GM21381 (cell line): ENCODE measurements around the gene PKP4.

Source experiments
- ATAC-seq: cut with Tn5 transposase; IDR thresholded peaks from one replicate; pipeline ENCODE4 v1.9.1; 2021; ENCODE audit warnings: mild to moderate bottlenecking, moderate library complexity; ENCODE audit not compliant: unreplicated experiment

PKP4 gene

DNA sequence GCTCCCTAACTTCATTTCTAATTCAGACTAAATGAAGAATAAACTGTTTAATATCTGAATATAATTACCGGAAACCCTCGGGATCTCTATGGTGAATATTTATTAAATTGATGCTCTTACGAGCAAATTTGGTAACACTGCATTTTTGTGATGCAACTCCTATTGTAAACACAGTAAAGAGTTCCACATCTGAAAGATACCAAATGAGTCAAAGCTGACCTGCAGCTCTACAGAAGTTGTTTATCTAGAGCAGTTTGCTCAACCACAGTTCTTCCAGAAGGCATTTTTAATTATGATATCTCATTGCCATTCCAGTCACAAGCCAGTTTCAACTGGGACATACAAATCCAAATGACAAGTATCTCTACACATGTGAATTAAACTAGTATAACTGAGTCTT is 129.7 kb downstream of the PKP4 start:
- no peak for ATAC-seq

DNA sequence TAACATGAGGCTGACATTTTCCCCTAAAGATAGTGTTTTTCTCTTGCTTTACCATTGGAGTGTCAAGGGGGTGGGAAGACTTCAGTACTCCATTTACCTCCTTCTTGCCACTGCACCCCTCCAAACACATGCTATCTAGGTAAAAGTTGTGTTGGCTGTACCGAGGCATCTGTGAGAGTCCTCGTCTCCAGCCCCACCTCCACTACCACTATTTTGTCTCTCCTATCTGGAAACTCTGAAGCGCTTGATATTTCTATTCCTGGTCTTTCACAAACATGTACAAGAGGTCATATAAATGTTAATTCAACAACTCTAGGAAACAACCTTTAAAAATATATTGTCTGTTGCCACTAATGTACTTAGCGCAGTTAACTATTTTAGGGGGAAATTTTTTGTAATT is 132.6 kb downstream of the PKP4 start:
- ATAC-seq, result no peak

DNA sequence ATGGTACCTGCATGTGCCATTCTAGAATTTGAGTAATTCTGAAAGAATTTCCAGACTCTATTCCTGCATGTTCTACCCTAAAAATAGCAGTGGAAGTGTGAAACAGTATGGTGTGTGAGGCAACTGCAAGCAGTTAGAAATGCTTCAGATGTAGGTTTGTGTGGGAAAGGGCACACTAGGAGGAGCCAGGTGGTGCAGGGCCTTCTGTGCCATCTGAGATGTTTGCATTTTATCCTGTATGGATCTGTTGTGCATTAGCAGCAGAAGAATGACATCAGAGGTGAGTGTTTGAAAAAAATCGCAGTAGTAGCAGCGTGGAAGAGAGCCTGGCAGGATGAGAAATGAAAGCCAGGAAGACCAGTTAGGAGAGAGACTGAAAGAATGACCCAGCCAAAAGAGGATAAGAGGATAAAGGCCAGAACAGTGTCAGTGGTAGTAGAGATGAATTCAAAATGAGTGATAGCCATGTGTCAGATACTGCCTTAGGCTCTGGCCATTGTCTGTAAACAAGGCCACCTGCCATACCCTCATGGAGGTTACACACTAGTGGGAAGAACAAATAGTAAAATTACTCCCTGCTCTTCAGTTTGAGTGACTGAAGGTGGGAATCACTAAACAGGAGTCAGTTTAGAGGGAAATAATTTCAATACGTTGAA is 142.2 kb downstream of the PKP4 start:
- ATAC-seq, result no peak

DNA sequence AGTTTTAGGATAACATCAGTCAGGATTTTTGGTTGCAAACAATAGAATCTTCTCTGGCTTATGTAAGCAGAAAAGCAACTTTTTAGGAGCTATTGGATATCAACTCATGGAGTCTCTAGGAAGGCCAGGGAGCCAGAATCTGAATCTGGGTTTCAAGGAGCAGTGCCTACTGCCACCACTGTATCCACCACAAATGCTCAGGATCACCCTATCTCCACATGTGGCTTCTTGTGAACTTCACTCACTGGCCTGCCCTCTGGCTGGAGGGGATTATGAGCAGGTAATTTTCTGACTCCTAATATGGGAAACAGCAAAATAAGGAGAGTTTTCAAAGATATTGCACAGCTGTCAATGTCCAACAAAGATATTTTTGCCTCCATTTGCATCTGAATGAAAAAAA is 142.9 kb downstream of the PKP4 start:
- no peak for ATAC-seq

DNA sequence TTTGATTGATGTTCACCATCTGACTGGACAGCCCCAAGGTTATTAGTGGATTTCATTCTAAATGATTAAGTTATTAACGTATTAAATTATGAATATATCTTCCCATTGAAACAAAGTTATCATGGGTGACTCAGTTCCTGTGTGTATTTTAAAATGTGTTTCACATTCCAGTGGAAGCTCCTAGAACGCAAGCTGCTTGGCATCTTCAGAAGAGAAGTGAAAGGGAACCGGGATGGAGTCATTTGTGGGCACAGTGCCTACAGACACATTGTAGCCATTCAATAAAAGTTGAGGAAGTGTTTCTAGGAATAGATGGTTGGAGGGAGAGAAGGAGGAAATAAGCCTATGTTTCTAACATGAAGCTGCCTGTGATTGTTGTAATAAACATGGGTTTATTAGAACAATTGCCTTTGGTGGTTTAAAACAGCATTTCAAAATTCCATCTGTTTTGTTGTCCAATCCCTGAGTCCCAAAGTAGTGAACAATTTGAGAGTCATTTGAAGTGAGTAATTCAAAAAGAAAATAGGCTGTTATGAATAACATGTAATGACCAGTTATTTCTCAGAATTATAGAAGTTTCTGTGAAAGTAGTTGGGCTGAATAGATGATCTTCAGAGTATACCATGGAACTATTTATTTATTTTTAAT is 143.5 kb downstream of the PKP4 start:
- no peak for ATAC-seq

DNA sequence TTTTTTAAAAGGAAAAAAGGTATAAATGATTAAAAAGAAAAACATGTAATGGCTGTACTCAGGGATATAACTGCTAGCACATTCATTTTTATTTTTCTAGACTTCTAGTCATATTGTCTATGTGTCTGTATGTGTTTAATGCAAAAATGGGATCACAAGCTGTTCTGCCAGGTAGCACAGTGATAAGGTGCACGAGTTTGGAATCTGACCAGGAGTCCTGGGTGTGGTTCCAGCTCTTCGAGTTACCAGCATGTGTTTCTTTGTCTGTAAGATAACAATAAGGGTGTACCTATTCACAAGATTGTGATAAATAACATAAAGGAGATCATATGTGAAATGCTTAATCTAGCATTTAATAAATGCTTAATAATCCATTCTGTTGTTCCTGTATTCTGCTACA is 145.3 kb downstream of the PKP4 start:
- ATAC-seq, result no peak

DNA sequence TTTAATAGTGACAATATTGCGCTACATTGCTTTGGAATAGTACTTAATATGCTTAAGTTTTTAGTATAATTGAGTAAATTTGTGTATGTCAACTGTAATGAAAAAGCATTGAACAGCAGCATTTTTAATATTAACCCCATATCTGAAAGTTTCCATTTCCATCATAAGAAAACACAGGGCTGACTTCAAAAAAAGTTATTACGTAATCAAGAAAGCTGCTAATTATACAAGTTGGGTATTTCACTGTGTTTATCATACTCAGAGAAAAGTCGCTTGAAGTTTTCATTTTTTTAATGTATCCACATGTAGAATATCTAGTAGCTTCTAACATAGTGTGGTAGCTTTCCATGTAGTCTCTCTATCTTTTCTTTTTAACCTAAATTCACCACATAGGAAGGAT is 146.5 kb downstream of the PKP4 start:
- no peak for ATAC-seq

DNA sequence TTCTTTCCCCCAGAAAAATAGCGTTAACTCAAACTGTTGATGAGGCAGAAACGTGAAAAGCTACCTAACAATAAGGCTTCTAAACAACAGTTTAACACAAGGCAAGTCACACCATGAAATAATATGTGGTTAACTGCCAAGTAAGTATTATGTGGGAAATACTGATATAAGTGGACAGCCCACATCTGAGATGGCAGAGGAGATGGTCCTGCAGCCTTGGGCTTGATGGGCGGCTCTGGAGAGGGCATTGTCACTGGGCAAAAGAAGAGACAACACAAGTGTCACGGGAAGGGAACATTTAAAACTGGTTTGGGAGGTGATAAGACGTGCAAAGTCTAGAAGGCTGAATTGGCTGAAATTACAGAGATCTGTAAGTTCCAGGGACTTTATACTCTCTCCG is 147.2 kb downstream of the PKP4 start:
- no peak for ATAC-seq

DNA sequence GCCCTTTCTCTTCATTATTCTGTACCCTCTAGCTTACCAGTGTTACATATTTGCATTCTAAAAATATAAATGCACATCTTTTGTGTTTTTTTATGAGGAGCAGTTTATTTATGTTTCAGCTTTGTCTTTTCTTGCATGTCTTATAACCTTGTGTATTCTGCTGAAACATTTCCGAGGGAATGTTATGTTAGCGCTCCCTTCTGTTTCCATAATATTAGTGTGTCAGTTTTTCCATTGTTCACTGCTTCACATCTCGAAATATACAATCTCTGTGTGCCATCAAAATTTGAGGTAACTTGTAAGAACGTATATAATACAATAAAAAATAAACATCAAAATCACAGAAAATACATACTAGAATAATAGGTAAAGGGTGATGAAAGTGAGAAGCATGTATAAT is 153.3 kb downstream of the PKP4 start:
- ATAC-seq, result no peak

DNA sequence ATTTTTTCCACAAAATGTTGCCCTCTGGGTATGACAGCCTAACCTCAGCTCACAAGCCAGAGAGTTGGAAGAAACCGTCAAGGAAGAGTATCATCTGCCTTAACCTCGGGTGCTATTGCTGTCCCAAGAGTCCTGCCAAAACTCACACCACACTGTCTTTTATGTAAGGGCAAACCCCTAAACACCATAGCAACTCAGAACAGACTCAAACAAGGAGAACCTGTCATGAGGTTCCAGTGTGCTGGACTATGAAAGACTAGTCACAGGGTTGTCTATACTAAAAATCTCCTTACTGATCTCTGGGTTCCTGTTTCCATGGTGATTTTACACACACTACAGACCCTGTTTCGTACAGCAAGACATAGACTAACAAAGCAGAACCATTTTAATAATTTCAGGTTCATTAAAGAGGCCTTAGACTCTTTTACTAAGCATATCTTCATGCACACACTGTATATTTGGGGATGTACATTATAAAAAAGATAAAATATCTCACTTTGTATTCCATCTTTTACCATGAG is 159.8 kb downstream of the PKP4 start:
- no peak for ATAC-seq

DNA sequence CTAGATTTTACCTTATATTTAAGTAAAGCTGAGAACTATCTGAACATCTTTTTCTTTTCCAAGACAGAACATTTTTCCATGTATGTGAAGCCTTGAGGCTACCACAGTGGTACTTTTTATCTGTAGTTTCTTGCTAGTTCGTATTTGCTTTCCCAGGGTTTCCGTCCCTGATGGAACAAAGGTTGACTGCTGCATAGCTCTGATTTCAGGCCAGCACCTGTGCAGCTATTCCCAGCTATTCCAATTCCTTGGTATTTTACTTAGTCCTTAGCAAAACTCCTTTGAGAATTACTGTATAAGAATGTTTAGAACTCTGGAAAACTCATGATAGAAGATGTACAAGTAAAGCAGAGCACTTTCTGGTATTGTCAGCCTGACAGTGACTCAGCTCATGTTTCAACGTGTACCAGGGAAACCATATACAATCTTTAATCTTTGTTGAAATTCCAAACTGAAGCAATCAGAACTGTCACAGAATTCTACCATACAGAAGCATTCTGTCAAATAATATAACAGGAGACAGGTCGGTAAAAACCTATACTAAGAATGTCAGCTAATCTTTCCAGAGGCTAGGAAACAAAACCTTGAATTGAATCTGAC is 162.2 kb downstream of the PKP4 start:
- ATAC-seq, result no peak

DNA sequence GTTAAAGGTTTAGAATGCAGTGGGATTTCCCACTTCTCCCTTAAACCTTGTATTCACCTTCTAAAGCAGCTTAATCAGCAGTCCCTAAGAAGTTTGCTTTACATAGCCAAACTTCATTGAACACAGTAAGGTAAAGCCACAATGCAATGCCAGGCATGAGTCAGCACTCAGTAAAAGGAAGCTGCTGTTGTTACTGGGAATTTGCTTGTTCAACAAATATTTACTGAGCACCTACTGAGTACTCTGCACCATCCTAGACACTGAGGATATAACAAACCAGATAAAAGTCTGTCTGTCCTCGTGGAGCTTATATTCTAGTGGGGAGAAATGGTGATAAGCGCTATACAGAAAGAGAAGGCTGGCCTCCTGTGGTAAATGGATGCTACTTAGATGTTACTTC is 162.7 kb downstream of the PKP4 start:
- no peak for ATAC-seq

DNA sequence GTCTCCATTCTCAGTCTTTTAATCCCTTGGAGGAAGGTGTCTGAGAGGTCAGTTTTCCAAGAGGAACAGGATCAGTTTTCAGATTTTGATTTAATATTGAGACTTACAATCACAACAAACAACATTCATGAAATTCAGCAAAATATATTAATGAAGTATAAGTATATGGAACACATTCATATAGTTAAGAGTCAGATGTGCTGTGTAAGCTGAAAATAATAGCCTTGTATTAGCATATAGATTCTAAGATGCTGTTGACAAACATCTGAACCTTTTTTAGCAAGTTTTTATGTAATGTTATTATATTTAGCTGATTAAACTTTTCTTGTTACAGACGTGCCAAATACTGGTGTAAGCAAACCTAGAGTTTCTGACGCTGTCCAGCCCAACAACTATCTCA is 163.9 kb downstream of the PKP4 start:
- ATAC-seq, result no peak

DNA sequence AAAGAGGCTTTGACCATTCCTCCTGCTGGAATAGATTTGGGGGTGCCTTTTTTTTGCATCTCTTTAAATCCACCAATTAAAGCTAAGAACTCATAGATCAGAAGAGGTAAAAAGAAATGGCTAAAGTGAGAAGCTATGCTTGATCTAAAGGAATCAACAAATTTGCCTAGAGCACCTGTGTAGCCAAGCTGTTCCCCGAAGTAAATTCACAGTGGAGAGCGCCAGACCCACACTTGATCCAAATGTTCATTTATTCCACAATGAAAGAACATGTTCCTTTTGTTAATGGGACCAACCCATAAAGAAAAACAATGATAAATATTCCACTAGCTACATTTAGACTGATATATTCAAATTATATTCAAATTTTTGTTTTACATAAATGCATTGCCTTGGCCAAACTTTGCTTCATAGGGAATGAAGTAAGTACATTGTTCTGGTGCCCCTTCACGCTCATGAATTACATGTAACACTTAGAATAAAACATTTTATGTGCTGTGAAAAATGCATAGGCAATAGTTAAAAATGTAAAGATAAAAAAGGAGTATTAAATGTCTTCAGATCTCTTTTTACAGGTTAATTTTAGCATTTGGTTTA is 167.4 kb downstream of the PKP4 start:
- ATAC-seq, result no peak

DNA sequence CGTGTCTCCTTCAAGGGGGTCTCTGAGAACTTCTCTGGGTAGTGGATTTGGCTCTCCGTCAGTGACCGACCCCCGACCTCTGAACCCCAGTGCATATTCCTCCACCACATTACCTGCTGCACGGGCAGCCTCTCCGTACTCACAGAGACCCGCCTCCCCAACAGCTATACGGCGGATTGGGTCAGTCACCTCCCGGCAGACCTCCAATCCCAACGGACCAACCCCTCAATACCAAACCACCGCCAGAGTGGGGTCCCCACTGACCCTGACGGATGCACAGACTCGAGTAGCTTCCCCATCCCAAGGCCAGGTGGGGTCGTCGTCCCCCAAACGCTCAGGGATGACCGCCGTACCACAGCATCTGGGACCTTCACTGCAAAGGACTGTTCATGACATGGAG is 168.2 kb downstream of the PKP4 start:
- no peak for ATAC-seq

DNA sequence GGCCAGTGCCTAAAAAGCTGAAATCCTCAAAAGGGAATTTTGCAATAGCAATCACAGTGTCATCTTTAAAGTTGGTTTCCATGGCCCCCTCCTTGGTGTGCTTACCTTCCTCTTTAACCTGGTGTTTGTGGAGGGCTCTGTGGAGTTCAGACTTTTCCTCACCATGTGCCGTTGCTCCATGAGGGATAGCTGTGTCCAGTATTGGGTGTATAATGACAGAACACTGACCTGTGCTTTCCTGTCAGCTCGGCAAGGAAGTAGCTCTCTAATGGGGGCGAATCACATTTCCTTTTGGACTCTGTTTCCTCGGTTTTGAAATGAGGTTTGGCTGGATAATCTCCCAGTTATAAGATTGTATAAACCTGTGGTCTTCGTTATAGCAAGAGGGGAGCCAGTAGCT is 172.4 kb downstream of the PKP4 start:
- ATAC-seq, result no peak

DNA sequence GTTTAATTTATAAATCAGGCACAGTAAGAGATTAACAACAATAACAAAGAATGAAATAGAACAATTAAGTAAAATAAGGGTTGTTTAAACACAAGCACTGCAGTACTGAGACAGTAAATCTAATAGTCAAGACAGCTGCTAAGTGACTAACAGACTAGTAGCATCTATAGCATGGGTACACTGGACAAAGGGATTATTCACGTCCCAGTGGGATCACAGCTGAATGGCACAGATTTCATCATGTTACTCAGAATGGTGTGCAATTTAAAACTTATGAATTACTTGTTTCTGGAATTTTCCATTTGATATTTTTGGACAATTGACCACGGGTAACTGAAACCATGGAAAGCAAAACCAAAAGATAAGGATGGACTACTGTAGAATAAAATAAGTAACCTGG is 176.5 kb downstream of the PKP4 start:
- ATAC-seq, result no peak

DNA sequence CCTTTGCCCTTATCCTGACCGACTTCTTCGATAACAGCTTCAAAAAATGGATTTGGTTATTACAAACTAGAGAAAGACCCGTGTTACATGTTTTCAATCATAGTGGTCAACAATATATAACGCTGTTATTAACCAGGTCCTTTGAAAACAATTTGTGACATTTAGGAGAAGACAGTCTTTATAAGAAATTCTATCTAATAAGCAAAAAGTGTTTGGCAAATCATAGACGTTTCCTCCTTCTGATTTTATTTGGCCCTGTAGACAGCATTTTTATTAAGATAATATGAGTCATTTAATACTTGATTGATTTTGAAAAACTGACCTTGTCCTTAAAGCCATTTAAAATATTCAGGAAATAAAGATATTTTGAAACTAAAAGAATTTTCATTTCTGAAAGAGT is 177.9 kb downstream of the PKP4 start:
- ATAC-seq, result no peak

DNA sequence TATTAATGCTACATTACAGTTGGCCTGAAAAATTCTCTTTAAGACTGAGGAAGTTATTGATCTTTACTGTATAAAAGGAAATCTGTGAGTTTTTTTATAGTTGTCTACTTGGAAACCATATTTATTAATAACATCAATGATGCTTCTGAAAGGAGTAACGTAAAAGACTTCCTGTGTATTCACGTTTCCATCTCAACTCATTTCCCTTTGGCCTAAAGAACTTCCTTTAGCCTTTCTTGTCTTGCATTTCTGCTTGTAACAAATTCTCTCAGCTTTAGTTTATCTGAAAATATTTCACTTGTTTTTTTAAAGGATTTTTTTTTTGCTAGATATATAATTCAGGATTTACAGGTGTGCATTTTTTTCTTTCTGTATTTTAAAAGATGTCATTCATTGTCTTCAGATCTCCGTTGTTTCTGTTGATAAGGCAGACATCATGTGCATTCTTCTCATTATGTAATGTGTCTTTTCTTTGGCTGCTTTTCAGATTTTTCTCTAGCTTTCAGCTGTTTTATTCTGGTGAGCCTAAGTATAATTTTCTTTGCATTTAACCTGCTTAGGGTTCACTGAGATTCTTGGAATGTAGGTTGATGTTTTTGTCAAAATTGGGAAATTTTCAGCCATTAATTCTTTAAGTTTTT is 179.3 kb downstream of the PKP4 start:
- no peak for ATAC-seq

DNA sequence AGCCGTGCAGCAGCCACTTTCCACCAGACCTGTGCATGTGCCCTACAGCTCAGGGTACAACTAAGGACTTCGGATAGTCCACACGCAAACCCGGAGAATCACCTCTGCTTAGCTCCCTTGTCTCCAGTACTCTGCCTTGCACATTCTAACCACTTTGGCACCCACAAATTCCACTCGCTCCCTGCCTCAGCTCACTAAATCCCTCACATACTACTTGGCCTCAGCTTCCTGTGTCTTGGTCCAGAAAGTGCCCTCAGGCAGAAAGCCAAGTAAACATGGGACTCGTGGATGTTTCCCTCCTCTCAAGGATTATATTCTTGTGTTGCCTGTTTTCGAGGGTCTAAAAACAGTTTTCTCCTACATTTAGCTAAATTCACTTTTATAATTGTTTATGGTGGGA is 180.6 kb downstream of the PKP4 start:
- no peak for ATAC-seq

DNA sequence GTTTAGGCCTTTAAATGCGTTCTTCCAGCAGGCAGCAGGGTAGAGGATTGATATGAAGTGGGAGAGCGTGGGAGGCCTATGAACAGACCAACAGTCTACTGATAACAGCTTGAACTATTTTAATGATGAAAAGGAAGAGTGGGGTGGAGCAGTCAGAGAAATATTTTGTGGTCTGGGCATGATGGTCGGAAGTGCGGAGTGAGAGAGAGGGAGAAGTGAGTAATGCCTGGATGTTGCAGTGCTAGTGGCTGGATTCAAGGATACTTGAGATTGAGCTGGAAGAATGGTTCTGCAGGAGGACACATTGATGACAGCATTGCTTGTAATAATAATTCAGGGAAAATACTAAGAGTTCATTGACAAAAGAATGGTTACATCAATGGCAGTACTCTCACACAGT is 187.4 kb downstream of the PKP4 start:
- ATAC-seq, result no peak

DNA sequence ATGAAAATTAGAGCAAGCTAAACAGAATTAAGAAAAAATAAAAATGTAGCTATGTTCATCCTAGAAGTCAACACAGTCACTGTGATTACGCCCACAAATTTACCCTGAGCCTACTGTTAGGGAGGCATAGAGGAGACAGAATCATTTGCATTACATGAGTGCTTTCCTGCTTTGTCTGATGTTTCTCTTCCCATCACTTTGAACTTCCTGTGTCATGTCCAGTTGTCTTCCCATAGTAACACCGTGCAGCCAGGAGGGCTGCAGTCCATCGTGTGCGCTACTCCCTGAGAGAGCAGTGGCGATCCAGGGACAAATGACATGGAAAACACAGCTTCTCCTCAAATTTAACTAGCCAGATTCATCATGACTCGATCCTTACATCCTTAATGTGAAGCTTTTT is 188.5 kb downstream of the PKP4 start:
- ATAC-seq, result no peak
